Islet precursor cell (in vitro differentiated cells): ENCODE measurements around the gene ERCC6L.
A peak's percentile ranks its signal among the peaks of the same experiment; 100 is the strongest.
"Not testable (repeated sequence)": the region's sequence is repeated elsewhere in the genome, so short reads cannot be mapped to it uniquely, and the experiment has no call there.

ENCODE experiments used
- DNase-seq: peaks from one replicate; pipeline ENCODE4 v3.0.0-alpha.2; 2018

The ERCC6L gene

GRCh38 chrX:72247206-72247942, 8.5 kb upstream of the ERCC6L start:
- no peak for DNase-seq

DNA sequence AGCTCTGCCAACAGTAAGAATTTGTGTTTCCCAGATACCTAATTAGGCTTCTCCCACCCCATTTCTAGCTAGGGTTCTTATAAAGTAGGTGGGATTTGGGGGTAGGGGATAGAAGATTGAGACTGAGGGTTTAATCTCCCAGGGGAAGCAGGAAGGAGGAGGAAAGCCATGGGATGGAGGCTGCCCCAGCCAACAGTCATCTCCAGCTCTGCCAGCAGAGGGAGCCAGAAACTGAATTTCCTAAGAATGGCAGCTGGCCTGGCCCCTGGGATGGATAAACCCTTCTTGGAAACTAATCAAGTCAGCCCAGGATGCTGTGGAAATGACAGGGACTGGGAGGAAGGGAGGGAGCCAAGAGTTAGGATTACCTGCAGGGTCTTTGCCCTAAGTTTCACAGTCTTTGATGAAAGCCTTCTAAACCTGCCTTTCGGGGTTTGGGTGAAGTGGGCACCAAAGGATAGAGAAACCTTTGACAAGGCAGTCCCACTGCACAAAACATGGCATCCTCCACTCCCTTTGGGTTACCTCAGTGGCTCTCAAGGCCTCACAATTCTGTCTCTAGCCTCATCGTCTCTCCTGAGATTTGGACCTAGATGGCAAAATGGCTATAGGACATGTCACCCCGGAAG, 6.7 kb upstream of the ERCC6L start:
- DNase-seq = peak; percentile 79

DNA sequence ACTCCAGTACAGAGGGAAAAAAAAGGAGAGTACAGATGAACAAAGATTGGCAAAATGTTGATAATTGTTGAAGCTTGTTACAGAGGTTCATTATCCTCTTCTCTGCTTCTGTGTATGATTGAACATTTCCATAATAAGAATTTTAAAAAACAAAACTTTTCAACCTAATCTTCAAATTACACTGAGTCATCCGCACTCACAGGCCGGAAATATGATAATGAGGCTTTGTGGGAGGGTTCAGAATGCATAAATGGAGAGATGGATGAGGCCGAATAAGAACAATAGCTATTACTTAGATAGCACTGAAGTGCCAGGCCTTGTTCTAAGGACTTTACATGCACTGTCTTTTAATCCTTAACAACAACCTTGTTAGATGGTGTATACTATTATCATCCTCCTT, 4.6 kb upstream of the ERCC6L start:
- DNase-seq = no peak

GRCh38 chrX:72240976-72241375, 2.1 kb upstream of the ERCC6L start:
- no peak for DNase-seq

DNA sequence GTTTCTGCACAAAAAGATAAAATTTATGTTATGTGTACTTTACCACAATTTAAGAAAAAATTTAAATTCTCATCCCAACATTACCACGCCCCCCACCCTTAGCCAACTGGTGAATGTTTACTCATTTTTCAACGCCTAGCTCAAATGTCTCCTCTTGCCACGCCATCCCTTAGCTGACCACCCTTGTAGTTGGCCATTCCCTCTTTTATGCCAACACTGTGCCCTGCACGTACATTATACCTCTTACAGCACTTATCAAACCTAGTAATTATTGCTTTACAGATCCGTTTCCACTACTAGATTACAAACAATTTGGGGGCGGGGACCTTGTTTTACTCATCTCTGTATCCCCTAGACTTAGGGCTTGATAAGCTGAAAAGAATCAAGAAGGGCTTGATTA, 644 bp downstream of the ERCC6L start:
- no peak for DNase-seq

GRCh38 chrX:72236841-72237240, 2.0 kb downstream of the ERCC6L start:
- DNase-seq = no peak

- DNase-seq = no peak
Observed at GRCh38 chrX:72230290-72230689, 8.5 kb downstream of the ERCC6L start.

DNA sequence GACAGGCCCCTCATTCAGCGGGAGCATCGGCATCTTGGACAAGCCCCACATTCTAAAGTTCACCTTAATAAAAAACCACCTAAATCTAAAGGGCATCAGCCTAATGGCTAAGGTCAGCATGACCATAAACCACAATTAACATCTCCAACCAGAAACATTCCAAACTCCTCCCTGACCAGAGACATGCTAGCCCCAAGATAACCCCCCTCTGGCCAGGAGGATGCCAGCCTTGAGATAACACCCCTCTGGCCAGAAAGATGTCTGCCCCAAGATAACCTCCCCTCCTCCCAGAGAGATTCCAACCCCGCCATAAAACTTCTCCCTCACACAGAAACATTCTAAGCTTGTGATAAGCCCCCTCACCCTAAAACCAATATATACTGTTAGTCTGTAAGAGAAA, 18.5 kb downstream of the ERCC6L start:
- DNase-seq = not testable (repeated sequence)

DNA sequence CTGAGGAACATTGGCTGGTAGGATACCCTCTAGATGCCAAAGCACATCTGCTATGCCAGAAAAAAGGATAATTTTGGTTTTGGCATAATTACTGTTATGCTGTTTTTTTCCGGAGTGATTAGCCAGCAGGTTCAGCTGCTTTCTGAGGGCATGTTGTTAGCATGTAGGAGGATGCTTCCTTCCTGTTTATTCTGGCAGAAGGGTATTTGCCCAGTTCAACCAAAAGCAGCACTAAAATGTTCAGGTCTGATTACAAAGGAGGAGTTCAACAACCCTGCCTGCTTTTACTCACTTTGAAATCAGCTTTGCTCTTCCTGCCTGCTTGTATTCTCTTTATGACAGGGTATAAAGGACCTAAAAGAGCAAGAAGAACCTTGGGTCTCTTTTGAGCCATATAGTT, 21.9 kb downstream of the ERCC6L start:
- DNase-seq = no peak

GRCh38 chrX:72208126-72208800, 30.6 kb downstream of the ERCC6L start:
- no peak for DNase-seq

GRCh38 chrX:72207366-72207765, 31.5 kb downstream of the ERCC6L start:
- no peak for DNase-seq

DNA sequence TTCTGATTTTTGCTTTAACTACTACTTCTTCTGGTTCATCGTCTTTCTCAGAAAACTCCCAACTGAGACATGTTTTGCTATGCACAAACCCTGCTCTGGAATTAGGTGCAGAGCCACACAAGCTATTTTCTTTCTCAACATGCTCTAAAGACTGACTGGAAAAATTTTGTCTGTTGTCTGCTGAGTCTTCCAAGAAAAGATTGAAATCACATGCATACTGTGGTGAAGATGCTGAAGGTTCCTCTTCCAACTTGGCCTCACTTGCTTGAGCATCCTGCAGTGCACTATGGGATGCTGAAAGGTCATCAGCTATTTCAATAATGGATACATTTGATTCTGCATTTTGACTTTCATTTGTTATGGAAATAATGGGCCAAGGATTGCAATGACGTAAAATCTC, 33.1 kb downstream of the ERCC6L start:
- no peak for DNase-seq

DNA sequence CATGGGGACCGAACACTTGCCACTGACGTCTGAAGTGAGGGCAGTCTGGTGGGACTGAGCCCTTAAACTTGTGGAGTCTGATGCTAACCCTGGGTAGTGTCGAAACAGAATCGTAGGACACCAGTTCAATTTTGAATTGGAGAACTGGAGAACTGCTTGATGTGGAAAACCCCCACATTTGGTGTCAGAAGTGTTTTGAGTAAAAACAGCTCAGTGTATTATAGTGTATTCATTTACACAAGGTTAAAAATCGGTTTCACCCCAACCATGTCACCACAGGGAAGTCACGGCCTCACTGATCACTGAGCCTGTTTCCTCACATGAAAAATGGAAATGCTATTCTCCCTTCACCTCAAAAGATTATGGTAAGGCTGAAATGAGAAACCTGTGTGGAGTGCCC, 35.4 kb downstream of the ERCC6L start:
- no peak for DNase-seq

- DNase-seq = no peak
Observed at GRCh38 chrX:72202792-72203401, 35.9 kb downstream of the ERCC6L start.

GRCh38 chrX:72201836-72202536, 36.8 kb downstream of the ERCC6L start:
- DNase-seq = no peak

GRCh38 chrX:72182924-72183323, 55.9 kb downstream of the ERCC6L start:
- DNase-seq = no peak

DNA sequence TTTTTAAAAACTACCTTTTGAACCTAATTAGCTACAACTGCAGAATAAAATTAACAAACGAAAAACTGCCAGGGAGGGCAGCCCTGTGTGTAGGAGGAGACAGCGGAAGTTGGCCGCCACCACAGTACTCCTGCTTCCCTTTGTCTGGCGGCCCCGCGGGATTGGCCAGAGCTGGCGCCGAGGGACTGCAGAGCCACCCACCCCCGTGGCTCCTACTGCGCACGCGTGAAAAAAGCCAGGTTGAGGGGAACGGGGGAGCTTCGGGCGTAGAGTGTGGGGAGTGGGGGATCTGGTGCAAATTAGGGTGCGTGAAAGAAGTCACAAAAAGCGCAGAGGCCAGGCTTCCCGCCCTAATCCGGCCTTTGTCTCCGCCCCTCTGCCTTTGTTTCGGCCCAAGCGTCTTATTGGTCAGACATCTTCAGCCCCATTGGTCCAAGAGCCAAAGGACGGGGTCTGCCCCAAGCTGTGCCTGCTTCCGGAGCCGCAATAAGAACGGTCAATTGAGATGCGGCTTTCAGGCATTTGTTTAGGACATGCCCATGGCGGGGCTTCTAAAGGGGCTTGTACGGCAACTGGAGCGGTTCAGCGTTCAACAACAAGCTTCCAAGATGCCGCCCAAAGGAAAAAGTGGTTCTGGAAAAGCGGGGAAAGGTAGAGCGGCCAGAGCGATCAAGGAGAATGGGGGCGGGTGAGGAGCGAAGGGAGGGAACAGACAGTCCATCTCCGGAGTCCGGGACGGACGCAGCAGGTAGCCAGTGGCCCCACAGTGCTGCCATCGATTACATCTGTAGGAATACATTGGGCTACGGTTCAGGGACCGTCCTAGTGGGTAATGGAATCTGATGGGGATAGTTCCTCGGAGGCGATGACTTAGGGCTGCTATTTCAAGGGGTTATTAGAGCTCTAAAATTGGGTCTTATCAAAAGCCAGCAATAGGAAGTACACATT, 57.4 kb downstream of the ERCC6L start, which contains the start of gene PIN4:
TSS of gene PIN4 (plus strand) at position 580 of the 948 bp plus-strand sequence. CDS start at position 609, 29 bp downstream.
- DNase-seq = peak; percentile 97

GRCh38 chrX:72180539-72180938, 58.3 kb downstream of the ERCC6L start:
- no peak for DNase-seq

- DNase-seq = no peak
Observed at GRCh38 chrX:72176981-72177380, 61.8 kb downstream of the ERCC6L start.

GRCh38 chrX:72176289-72176688, 62.5 kb downstream of the ERCC6L start:
- not testable (repeated sequence) for DNase-seq

- no peak for DNase-seq
Observed at GRCh38 chrX:72169008-72169728, 69.7 kb downstream of the ERCC6L start.
